Osteocyte (in vitro differentiated cells): Measurements from ENCODE around the gene MARS1. TPM values are rescaled to one million over a fixed set of nuclear protein-coding genes. Genes with fewer than 3 reads are reported as not detected.
A peak's percentile ranks its signal among the peaks of the same experiment; 100 is the strongest.
"Not testable (repeated sequence)": the region's sequence is repeated elsewhere in the genome, so short reads cannot be mapped to it uniquely, and the experiment has no call there.

ENCODE experiments used
- DNase-seq: peaks from one replicate; pipeline ENCODE4 v3.0.0; 2021; ENCODE audit warnings: mixed read lengths; ENCODE audit not compliant: unreplicated experiment; ENCODE audit errors: extremely low spot score
- H3K27ac Mint-ChIP-seq: one replicate; pipeline ENCODE4 v1.8.0; 2021; ENCODE audit warnings: mild to moderate bottlenecking, mixed read lengths; ENCODE audit not compliant: unreplicated experiment
- H3K27me3 Mint-ChIP-seq: one replicate; pipeline ENCODE4 v1.8.0; 2021; ENCODE audit warnings: mixed read lengths; ENCODE audit not compliant: unreplicated experiment
- H3K36me3 Mint-ChIP-seq: one replicate; pipeline ENCODE4 v1.8.0; 2021; ENCODE audit warnings: mixed read lengths; ENCODE audit not compliant: unreplicated experiment
- H3K4me1 Mint-ChIP-seq: one replicate; pipeline ENCODE4 v1.8.0; 2021; ENCODE audit warnings: mixed read lengths; ENCODE audit not compliant: unreplicated experiment
- H3K4me3 Mint-ChIP-seq: one replicate; pipeline ENCODE4 v1.8.0; 2021; ENCODE audit warnings: mild to moderate bottlenecking, moderate library complexity, mixed read lengths; ENCODE audit not compliant: unreplicated experiment
- H3K9me3 Mint-ChIP-seq: one replicate; pipeline ENCODE4 v1.8.0; 2021; ENCODE audit warnings: mixed read lengths; ENCODE audit not compliant: unreplicated experiment
- CTCF ChIP-seq: fragments of 200-600 bp; sonication (generic); IDR thresholded peaks from 2 replicates; pipeline ENCODE4 v1.5.0; 2021; ENCODE audit warnings: antibody characterized with exemption, mild to moderate bottlenecking, moderate library complexity
- total RNA-seq: library from RNA; stranded (reverse); gene quantifications from 2 replicates; pipeline ENCODE4 v1.2.1, GENCODE V29; 2021

MARS1 gene
- total RNA-seq, 1 donor from 2014 or later = 401 TPM

GRCh38 chr12:57496822-57497221, 9.0 kb downstream of the MARS1 start:
- Mint-ChIP-seq H3K4me3 (no peak overlapping the region), H3K36me3 (peaks cover 54% of the 10 kb centered on the region), H3K27ac (no peak overlapping the region), H3K9me3 (no peaks in the 10 kb centered on the region), H3K27me3 (no peaks in the 10 kb centered on the region), H3K4me1 (no peaks in the 10 kb centered on the region)
- DNase-seq = no peak
- no peak for TF ChIP-seq CTCF

DNA sequence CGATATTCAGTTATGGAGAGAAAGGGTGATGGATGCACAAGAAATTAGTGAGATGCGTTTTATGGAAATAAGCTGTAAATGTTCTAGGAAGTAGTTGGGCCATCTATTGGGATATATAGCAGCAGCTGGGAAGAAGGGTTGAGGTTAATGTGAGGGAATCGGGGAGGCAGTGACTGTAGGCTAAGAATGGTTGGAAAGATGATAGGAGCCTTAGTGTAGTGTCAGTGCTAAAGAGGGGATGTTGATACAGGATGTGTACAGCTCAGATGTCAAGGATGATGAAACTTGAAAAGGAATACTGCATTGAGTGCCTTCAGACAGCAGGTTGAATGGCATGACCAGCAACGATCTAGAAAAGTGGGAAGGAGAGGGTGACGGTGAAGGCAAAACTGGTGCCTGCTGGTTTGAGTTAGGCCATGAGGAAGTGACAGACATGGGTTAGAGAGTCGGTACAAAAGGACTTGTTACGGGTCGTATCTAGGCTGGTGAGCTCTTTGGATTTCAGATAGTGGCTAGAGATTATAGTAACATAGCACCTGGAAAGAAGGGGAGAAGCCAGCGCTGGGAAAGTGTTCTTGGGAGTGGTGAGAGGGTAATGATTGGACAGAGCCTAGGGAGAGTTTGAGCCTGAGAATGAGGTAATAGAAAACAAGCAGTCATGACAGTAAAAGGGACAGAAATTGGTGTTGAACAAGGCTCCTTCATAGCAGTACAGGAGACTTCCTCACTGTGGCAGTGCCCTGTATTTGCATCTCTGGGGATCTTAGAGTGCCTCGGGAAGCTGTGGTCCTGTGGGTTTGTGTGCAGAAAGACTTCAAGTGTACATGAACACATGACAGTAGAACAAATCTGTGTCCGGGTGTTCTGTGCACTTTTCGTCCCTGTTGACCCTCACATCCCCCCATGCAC, 9.6 kb downstream of the MARS1 start:
- TF ChIP-seq CTCF = no peak

GRCh38 chr12:57498132-57498502, 10.2 kb downstream of the MARS1 start:
- Mint-ChIP-seq H3K36me3 (peaks cover 56% of the 10 kb centered on the region), H3K4me1 (no peaks in the 10 kb centered on the region), H3K9me3 (no peaks in the 10 kb centered on the region), H3K27ac (no peak overlapping the region), H3K27me3 (no peaks in the 10 kb centered on the region), H3K4me3 (no peak overlapping the region)
- TF ChIP-seq CTCF = no peak
- no peak for DNase-seq

More for the DNA sequence above, 9.6 kb downstream of the MARS1 start:
- Mint-ChIP-seq H3K9me3 (no peaks in the 10 kb centered on the region), H3K27me3 (no peaks in the 10 kb centered on the region), H3K4me3 (no peak overlapping the region), H3K36me3 (peaks cover 57% of the 10 kb centered on the region), H3K4me1 (no peaks in the 10 kb centered on the region), H3K27ac (peak overlapping the region; percentile 31)
- DNase-seq = no peak

GRCh38 chr12:57498571-57498970, 10.7 kb downstream of the MARS1 start:
- Mint-ChIP-seq H3K27me3 (no peaks in the 10 kb centered on the region), H3K4me1 (no peaks in the 10 kb centered on the region), H3K9me3 (no peaks in the 10 kb centered on the region), H3K4me3 (no peak overlapping the region), H3K27ac (no peak overlapping the region), H3K36me3 (peaks cover 56% of the 10 kb centered on the region)
- no peak for DNase-seq
- no peak for TF ChIP-seq CTCF

DNA sequence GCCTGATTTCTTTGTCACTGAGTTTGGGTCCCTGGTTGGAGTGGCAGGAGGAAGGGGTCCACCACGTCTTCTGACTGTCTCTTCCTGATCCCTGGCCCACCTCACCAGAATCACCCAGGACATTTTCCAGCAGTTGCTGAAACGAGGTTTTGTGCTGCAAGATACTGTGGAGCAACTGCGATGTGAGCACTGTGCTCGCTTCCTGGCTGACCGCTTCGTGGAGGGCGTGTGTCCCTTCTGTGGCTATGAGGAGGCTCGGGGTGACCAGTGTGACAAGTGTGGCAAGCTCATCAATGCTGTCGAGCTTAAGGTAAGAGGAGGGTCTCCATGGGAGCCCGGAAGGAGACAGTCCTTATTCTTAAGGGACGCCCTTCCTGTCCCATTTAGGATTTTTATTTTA, 12.3 kb downstream of the MARS1 start:
- DNase-seq = no peak
- H3K27ac Mint-ChIP-seq = no peak overlapping the region
- H3K36me3 Mint-ChIP-seq = peaks cover 64% of the 10 kb centered on the region
- TF ChIP-seq CTCF = no peak
- no peaks in the 10 kb centered on the region for H3K27me3 Mint-ChIP-seq
- H3K4me1 Mint-ChIP-seq = no peaks in the 10 kb centered on the region
- no peak overlapping the region for H3K4me3 Mint-ChIP-seq
- H3K9me3 Mint-ChIP-seq = no peaks in the 10 kb centered on the region

DNA sequence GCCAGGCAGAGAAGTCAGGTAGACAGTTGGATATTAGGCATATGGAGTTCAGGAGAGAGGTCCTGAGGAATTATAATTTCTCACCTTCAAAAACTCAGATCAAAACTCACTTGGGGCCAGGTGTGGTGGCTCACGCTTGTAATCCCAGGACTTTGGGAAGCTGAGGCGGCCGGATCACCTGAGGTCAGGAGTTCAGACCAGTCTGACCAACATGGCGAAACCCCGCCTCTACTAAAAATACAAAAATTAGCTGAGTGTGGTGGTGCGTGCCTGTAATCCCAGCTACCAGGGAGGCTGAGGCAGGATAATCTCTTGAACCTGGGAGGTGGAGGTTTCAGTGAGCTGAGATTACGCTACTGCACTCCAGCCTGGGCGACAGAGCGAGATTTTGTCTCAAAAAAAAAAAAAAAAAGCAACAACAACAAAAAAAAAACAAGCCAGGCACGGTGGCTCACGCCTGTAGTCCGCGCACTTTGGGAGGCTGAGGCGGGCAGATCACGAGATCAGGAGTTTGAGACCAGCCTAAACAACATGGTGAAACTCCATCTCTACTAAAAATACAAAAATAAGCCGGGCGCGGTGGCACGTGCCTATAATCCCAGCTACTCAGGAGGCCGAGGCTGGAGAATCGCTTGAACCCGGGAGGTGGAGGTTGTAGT, 14.6 kb downstream of the MARS1 start:
- not testable (repeated sequence) for H3K9me3 Mint-ChIP-seq, DNase-seq, H3K4me1 Mint-ChIP-seq, H3K4me3 Mint-ChIP-seq, H3K27ac Mint-ChIP-seq, H3K27me3 Mint-ChIP-seq
- H3K36me3 Mint-ChIP-seq = peaks cover 55% of the 10 kb centered on the region

- not testable (repeated sequence) for H3K4me1 Mint-ChIP-seq, H3K27me3 Mint-ChIP-seq, DNase-seq, H3K27ac Mint-ChIP-seq, H3K9me3 Mint-ChIP-seq, H3K4me3 Mint-ChIP-seq
- peaks cover 38% of the 10 kb centered on the region for H3K36me3 Mint-ChIP-seq
Measured at GRCh38 chr12:57506541-57506940, 18.7 kb downstream of the MARS1 start.
